ENCODE results near the gene PDE3B. TPM values are rescaled to one million over a fixed set of nuclear protein-coding genes. Genes with fewer than 3 reads are reported as not detected.
"Not testable (repeated sequence)": the region's sequence is repeated elsewhere in the genome, so short reads cannot be mapped to it uniquely, and the experiment has no call there.

PDE3B gene
- total RNA-seq, 1 experiment from 2014 or later: 0.03 TPM

DNA sequence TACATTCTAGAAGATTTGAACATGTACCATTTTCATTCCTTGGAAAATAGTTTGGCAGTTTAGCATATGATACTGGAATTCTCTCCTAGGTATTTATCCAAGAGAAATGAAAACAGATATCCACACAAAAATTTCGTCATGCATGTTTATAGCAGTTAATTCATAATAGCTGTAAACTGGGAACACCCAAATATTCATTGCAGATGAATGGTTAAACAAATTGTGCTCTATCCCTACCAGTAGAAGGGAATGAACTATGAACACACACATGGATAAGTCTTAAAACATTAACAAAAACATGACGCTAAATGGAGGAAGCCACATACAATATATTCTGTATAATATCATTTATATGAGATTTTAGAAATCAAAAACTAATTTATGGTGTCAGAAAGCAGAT is 61.5 kb downstream of the PDE3B start:
- no peak for DNase-seq (ENCODE audit: low read depth in 1 of 2, low spot score in 2 of 2)
- Histone ChIP-seq H3K27ac (no peak overlapping the region), H3K27me3 (replicated peaks) (no peaks in the 10 kb centered on the region), H3K4me1 (replicated peaks) (no peaks in the 10 kb centered on the region), H3K9me3 (replicated peaks) (no peaks in the 10 kb centered on the region), H3K36me3 (no peaks in the 10 kb centered on the region), H3K4me3 (no peak overlapping the region)

DNA sequence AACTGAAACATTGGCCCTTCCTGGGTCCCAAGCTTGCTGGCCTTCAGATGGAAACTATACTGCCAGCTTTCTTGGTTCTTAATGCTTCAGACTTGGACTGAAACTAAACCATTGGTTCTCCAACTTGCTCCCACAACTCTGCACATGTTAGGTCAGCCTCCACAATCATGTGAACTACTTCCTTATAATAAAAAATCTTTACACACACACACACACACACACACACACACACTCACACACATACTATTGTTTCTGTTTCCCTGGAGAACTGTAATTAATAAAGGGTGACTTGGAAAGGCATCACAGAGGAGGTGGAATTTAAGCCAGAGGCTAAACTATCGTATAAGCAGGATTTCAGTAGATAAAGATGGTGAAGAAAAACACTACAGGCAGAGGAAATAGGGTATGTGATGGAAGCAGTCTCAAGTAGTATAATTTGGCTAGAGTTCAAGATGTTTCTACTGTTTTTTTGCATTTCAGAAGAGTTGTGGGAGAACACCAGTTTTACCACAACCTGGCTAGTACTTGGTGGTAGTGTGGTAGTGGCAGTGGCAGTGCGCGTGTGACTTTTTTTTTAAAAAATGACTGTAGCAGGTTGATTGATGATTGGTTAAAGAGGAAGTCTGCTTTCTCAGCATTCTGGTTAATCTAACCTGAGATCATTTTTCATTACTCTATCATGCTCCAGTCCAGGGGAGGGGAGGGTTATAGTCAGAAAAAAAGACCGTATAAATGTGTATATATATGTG is 70.1 kb downstream of the PDE3B start:
- Histone ChIP-seq H3K4me1 (replicated peaks) (no peaks in the 10 kb centered on the region), H3K36me3 (no peaks in the 10 kb centered on the region), H3K9me3 (replicated peaks) (no peaks in the 10 kb centered on the region), H3K4me3 (no peak overlapping the region), H3K27me3 (replicated peaks) (no peaks in the 10 kb centered on the region), H3K27ac (no peak overlapping the region)
- no peak for DNase-seq (ENCODE audit: low read depth in 1 of 2, low spot score in 2 of 2)

DNA sequence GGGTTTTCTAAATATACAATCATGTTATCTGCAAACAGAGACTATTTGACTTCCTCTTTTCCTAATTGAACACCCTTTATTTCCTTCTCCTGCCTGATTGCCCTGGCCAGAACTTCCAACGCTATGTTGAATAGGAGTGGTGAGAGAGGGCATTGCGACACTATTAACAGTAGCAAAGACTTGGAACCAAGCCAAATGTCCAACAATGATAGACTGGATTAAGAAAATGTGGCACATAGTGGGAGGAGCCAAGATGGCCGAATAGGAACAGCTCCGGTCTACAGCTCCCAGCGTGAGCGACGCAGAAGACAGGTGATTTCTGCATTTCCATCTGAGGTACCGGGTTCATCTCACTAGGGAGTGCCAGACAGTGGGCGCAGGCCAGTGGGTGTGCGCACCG is 72.1 kb downstream of the PDE3B start:
- H3K27me3 ChIP-seq (replicated peaks); H3K4me3 ChIP-seq; H3K4me1 ChIP-seq (replicated peaks); DNase-seq (ENCODE audit: low read depth in 1 of 2, low spot score in 2 of 2); H3K9me3 ChIP-seq (replicated peaks); H3K36me3 ChIP-seq; H3K27ac ChIP-seq: not testable (repeated sequence)

DNA sequence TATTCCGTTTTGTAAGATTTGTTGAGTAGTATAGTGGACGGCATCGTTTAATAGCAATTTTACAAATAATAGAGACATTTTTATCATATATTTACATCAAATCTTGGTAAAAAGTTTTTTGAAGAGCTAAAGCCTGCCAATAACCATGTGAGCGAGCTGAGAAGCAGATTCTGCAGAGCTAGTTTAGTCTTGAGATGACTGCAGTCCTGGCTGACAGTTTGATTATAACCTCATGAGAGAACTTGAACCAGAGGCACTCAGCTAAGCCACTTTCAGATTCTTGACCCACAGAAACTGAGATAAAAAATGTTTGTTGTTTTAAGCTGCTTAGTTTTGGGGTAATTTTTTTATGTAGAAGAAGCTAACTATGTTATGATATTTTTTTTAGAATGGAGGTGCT is 78.9 kb downstream of the PDE3B start:
- H3K4me3 ChIP-seq: no peak overlapping the region
- no peak for DNase-seq (ENCODE audit: low read depth in 1 of 2, low spot score in 2 of 2)

DNA sequence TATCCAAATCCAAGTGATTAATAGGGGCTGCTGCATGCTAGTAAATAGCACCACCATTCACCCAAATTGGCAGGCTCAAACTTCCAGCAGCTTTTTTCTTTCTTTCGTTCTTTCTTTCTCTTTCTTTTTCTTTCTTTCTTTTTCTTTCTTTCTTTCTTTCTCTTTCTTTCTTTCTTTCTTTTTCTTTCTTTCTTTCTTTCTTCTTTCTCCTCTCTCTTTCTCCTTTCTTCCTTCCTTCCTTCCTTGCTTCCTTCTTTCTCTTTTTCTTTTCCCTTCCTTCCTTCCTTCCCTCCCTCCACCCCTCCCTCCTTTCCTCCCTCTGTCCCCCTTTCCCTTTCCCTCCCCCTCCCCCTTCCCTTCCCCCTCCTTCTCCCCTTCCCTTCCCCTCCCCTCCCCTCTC is 81.5 kb downstream of the PDE3B start:
- no peak overlapping the region for H3K27ac ChIP-seq
- DNase-seq (ENCODE audit: low read depth in 1 of 2, low spot score in 2 of 2): no peak
- no peaks in the 10 kb centered on the region for H3K4me1 ChIP-seq (replicated peaks)
- no peaks in the 10 kb centered on the region for H3K27me3 ChIP-seq (replicated peaks)
- no peaks in the 10 kb centered on the region for H3K9me3 ChIP-seq (replicated peaks)
- H3K4me3 ChIP-seq: no peak overlapping the region
- H3K36me3 ChIP-seq: no peaks in the 10 kb centered on the region

More for the DNA sequence above, 78.9 kb downstream of the PDE3B start:
- Histone ChIP-seq H3K36me3 (no peaks in the 10 kb centered on the region), H3K4me1 (replicated peaks) (no peaks in the 10 kb centered on the region), H3K27ac (no peak overlapping the region), H3K27me3 (replicated peaks) (no peaks in the 10 kb centered on the region), H3K9me3 (replicated peaks) (no peaks in the 10 kb centered on the region)

DNA sequence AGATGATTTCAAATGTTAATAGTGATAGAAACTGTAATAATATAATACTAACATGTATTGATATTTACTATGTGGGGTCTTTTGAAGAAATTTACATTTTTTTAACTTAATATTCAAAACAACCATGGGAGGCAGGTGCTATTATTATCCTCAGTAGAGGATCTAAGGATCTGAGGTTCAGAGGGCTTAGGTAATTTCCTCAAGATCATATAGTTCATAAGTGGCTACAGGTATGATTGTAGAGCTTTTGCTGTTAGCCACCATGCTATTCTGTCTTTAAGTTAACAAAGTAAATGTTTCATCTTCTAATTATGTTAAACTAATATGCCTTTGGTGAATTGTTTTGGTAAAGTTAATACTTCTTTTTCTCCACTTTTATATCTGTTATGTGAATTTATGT is 83.6 kb downstream of the PDE3B start:
- Histone ChIP-seq H3K4me1 (replicated peaks) (no peaks in the 10 kb centered on the region), H3K9me3 (replicated peaks) (no peaks in the 10 kb centered on the region), H3K36me3 (no peaks in the 10 kb centered on the region), H3K27me3 (replicated peaks) (no peaks in the 10 kb centered on the region), H3K27ac (no peak overlapping the region), H3K4me3 (no peak overlapping the region)
- DNase-seq (ENCODE audit: low read depth in 1 of 2, low spot score in 2 of 2): no peak

DNA sequence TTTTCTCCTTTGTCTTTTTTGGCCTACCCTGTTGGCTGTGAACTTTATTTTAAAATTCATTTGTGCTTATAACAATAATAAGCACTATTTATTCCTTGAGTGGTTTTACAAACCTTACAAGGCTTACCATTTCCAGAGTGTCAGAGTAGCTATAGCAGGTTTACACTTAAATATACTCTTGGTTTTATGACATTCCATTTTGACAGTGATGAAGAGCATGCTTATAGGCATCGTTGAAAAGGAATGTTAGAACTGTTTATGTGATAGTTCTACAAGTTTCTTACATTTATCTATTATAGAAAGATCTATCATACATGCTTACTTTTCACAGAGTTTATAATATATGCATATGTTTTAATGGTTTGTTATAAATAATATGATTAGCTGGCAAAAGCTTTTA is 84.1 kb downstream of the PDE3B start:
- no peaks in the 10 kb centered on the region for H3K9me3 ChIP-seq (replicated peaks)
- no peak for DNase-seq (ENCODE audit: low read depth in 1 of 2, low spot score in 2 of 2)
- H3K27ac ChIP-seq: no peak overlapping the region
- H3K36me3 ChIP-seq: no peaks in the 10 kb centered on the region
- no peak overlapping the region for H3K4me3 ChIP-seq
- H3K4me1 ChIP-seq (replicated peaks): no peaks in the 10 kb centered on the region
- H3K27me3 ChIP-seq (replicated peaks): no peaks in the 10 kb centered on the region

DNA sequence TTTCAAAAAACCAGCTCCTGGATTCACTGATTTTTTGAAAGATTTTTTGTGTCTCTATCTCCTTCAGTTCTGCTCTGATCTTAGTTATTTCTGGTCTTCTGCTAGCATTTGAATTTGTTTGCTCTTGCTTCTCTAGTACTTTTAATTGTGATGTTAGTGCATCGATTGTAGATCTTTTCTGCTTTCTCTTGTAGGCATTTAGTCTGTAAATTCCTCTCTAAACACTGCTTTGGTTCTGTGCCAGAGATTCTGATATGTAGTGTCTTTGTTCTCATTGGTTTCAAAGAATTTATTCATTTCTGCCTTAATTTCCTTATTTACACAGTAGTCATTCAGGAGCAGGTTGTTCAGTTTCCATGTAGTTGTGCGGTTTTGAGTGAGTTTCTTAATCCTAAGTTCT is 96.9 kb downstream of the PDE3B start:
- DNase-seq (ENCODE audit: low read depth in 1 of 2, low spot score in 2 of 2); H3K4me1 ChIP-seq (replicated peaks); H3K27me3 ChIP-seq (replicated peaks); H3K27ac ChIP-seq; H3K9me3 ChIP-seq (replicated peaks); H3K4me3 ChIP-seq; H3K36me3 ChIP-seq: not testable (repeated sequence)

DNA sequence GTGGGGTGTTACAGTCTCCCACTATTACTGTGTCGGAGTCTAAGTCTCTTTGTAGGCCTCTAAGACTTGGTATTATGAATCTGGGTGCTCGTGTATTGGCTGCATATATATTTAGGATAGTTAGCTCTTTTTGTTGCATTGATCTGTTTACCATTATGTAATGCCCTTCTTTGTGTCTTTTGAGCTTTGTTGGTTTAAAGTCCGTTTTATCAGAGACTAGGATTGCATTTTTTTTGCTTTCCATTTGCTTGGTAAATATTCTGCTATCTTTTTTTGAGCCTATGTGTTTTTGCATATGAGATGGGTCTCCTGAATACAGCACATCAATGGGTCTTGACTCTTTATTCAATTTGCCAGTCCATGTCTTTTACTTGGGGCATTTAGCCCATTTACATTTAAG is 97.6 kb downstream of the PDE3B start:
- Histone ChIP-seq H3K27ac (no peak overlapping the region), H3K27me3 (replicated peaks) (no peaks in the 10 kb centered on the region), H3K4me1 (replicated peaks) (no peaks in the 10 kb centered on the region), H3K36me3 (no peaks in the 10 kb centered on the region), H3K9me3 (replicated peaks) (no peaks in the 10 kb centered on the region), H3K4me3 (no peak overlapping the region)
- no peak for DNase-seq (ENCODE audit: low read depth in 1 of 2, low spot score in 2 of 2)

DNA sequence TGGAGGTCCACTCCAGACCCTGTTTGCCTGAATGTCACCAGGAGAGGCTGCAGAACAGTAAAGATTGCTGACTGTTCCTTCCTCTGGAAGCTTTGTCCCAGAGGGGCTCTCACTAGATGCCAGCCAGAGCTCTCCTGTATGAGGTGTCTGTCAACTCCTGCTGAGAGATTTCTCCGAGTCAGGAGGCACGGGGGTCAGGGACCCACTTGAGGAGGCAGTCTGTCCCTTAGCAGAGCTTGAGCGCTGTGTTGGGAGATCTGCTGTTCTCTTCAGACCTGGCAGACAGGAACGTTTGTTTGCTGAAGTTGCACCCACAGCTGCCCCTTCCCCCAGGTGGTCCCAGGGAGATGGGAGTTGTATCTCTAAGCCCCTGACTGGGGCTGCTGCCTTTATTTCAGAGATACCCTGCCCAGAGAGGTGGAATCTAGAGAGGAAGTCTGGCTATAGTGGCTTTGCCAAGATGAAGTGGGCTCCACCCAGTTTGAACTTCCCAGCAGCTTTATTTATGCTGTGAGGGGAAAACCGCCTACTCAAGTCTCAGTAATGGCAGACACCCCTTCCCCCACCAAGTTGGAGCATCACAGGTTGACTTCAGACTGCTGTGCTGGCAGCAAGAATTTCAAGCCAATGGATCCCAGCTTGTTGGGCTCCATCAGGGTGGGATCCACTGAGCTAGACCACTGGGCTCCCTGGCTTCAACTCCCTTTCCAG is 99.4 kb downstream of the PDE3B start:
- no peaks in the 10 kb centered on the region for H3K9me3 ChIP-seq (replicated peaks)
- no peaks in the 10 kb centered on the region for H3K4me1 ChIP-seq (replicated peaks)
- DNase-seq (ENCODE audit: low read depth in 1 of 2, low spot score in 2 of 2): no peak
- no peaks in the 10 kb centered on the region for H3K27me3 ChIP-seq (replicated peaks)
- H3K27ac ChIP-seq: no peak overlapping the region
- no peak overlapping the region for H3K4me3 ChIP-seq
- no peaks in the 10 kb centered on the region for H3K36me3 ChIP-seq

DNA sequence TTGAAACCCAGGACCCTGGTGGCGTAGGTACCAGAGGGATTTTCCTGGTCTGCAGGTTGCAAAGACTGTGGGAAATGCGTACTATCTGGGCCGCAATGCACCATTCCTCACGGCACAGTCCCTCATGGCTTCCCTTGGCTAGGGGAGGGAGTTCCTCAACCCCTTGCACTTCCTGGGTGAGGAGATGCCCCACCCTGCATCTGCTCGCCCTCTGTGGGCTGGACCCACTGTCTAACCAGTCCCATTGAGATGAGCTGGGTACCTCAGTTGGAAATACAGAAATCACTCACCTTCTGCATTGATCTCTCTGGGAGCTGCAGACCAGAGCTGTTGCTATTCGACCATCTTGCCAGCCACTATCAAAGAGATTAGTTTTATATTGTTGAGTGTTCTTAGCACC is 100.1 kb downstream of the PDE3B start:
- not testable (repeated sequence) for H3K27me3 ChIP-seq (replicated peaks); DNase-seq (ENCODE audit: low read depth in 1 of 2, low spot score in 2 of 2); H3K27ac ChIP-seq; H3K4me1 ChIP-seq (replicated peaks); H3K36me3 ChIP-seq; H3K9me3 ChIP-seq (replicated peaks); H3K4me3 ChIP-seq

DNA sequence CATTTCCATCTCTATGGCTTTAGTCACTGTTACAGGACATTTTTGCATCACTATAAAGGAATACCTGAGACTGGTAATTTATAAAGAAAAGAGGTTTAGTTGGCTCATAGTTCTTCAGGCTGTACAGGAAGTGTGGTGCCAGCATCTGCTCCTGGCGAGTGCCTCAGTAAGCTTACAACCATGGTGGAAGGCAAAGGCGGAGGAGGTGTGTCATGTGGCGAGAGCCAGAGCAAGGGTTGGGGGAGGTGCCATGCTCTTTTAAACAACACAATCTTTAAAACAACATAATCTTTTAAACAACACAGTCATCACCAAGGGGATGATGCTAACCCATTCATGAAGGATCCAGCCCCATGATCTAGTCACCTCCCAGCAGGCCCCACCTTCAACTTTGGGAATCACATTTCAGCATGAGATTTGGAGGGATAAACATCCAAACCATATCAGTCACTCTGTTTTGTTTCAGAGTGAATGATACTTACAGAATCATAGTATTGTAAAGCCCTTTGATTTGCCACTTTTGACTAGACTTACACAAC is 103.3 kb downstream of the PDE3B start:
- no peaks in the 10 kb centered on the region for H3K9me3 ChIP-seq (replicated peaks)
- DNase-seq (ENCODE audit: low read depth in 1 of 2, low spot score in 2 of 2): no peak
- no peak overlapping the region for H3K27ac ChIP-seq
- no peaks in the 10 kb centered on the region for H3K4me1 ChIP-seq (replicated peaks)
- no peaks in the 10 kb centered on the region for H3K27me3 ChIP-seq (replicated peaks)
- H3K36me3 ChIP-seq: no peaks in the 10 kb centered on the region
- H3K4me3 ChIP-seq: no peak overlapping the region

DNA sequence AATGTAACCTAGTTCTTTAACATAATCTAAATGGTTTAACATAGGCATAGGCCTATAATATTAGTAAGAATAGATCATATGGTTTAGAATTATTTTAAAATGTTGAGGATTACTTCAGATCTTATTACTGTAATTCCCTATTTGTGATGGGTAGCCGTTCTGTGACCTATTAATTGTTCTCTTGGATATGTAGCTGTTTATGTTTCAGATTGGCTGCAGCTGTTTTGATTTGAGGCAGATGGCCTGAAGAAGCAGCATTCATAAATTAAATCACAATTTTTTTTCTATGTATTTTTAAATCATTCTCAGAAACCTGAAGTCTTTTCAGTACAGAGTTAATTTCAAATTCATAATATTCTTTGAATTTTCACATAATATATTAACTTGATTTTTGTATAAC is 104.5 kb downstream of the PDE3B start:
- H3K27ac ChIP-seq: no peak overlapping the region
- no peak overlapping the region for H3K4me3 ChIP-seq
- no peaks in the 10 kb centered on the region for H3K27me3 ChIP-seq (replicated peaks)
- no peaks in the 10 kb centered on the region for H3K4me1 ChIP-seq (replicated peaks)
- no peaks in the 10 kb centered on the region for H3K9me3 ChIP-seq (replicated peaks)
- H3K36me3 ChIP-seq: no peaks in the 10 kb centered on the region
- no peak for DNase-seq (ENCODE audit: low read depth in 1 of 2, low spot score in 2 of 2)

DNA sequence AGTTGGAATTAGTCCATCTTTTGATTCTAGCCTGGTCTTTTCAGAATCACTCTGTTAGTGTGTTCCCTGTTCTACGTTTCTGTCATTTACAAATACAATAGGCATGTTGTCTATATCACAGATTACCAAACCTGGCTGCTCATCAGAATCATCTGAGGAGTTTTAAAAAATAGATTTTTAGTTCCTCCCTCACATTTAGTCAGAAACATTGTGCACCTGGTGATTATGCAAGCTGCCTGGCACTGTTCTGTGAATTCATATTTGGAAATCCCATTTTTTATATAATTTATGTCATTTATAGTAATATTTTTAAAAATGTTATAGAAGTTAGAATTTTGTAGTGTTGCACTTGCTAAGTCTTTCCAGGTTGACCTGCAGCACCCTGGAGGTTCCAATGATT is 107.3 kb downstream of the PDE3B start:
- Histone ChIP-seq H3K36me3 (no peaks in the 10 kb centered on the region), H3K9me3 (replicated peaks) (no peaks in the 10 kb centered on the region), H3K4me1 (replicated peaks) (no peaks in the 10 kb centered on the region), H3K4me3 (no peak overlapping the region), H3K27me3 (replicated peaks) (no peaks in the 10 kb centered on the region), H3K27ac (no peak overlapping the region)
- no peak for DNase-seq (ENCODE audit: low read depth in 1 of 2, low spot score in 2 of 2)

All from SJSA1 (cell line).